Naive thymus-derived CD8-positive, alpha-beta T cell (primary cell): ENCODE results near the gene GSTK1. TPM values are rescaled to one million over a fixed set of nuclear protein-coding genes. Genes with fewer than 3 reads are reported as not detected.

ENCODE experiments used
- ATAC-seq, 2 donors: fragments of 150-1000 bp; cut with Tn5 transposase in 1 of 2; sonication (Bioruptor Pico), chemical (Tn5 transposase) in 1 of 2; 1 replicate in 1 of 2; 2 replicates in 1 of 2; pipeline ENCODE4 v1.10.0; 2021; ENCODE audit warnings: mild to moderate bottlenecking in 2 of 2, moderate library complexity in 2 of 2
- POLR2A ChIA-PET: fragments of 350-600 bp; sonication (Branson Sonifier 250); formaldehyde crosslinking; loops from one replicate; lab custom pipeline; 2021; ENCODE audit warnings: antibody characterized with exemption; lab: Charles Lee
- DNase-seq, 10 donors: peaks; one replicate each; pipeline versions ENCODE4 v3.0.0 to v3.0.0-alpha.2; 2020 to 2022
- H3K27ac Mint-ChIP-seq, 10 donors: one replicate each; pipeline ENCODE4 v1.8.0; 2020 to 2022; ENCODE audit warnings: mild to moderate bottlenecking in 10 of 10, mixed read lengths in 10 of 10, moderate library complexity in 4 of 10, inconsistent platforms in 1 of 10
- H3K27me3 Mint-ChIP-seq, 5 donors: one replicate each; pipeline ENCODE4 v1.8.0; 2021 to 2022; ENCODE audit warnings: mixed read lengths in 5 of 5
- H3K36me3 Mint-ChIP-seq, 3 donors: one replicate each; pipeline ENCODE4 v1.8.0; 2020 to 2022; ENCODE audit warnings: mixed read lengths in 3 of 3, mild to moderate bottlenecking in 2 of 3, inconsistent platforms in 1 of 3
- H3K4me1 Mint-ChIP-seq, 4 donors: one replicate each; pipeline ENCODE4 v1.8.0; 2021 to 2022; ENCODE audit warnings: mixed read lengths in 4 of 4
- H3K4me3 Mint-ChIP-seq, 10 donors: one replicate each; pipeline ENCODE4 v1.8.0; 2020 to 2022; ENCODE audit warnings: mild to moderate bottlenecking in 10 of 10, mixed read lengths in 10 of 10, moderate library complexity in 6 of 10, inconsistent platforms in 1 of 10
- H3K9me3 Mint-ChIP-seq, 9 donors: one replicate each; pipeline ENCODE4 v1.8.0; 2020 to 2022; ENCODE audit warnings: mixed read lengths in 9 of 9, mild to moderate bottlenecking in 3 of 9, inconsistent platforms in 1 of 9, moderate library complexity in 1 of 9
- polyA plus RNA-seq, 3 donors: library from polyadenylated mRNA; unstranded; fragments of 300-500 nt; fragmentation: Illumina TruSeq; gene quantifications; one replicate each; pipeline ENCODE4 v1.2.3, GENCODE V29; 2021
- total RNA-seq, 8 experiments: library from RNA in 2 of 8; stranded (reverse) in 2 of 8; gene quantifications; one replicate each; pipeline ENCODE4 v1.2.3 and lab custom pipeline; 2021 to 2026

Gene GSTK1
- total and polyA plus RNA-seq, 5 experiments from 2014 or later, result 278 to 355 (median 310) TPM

DNA sequence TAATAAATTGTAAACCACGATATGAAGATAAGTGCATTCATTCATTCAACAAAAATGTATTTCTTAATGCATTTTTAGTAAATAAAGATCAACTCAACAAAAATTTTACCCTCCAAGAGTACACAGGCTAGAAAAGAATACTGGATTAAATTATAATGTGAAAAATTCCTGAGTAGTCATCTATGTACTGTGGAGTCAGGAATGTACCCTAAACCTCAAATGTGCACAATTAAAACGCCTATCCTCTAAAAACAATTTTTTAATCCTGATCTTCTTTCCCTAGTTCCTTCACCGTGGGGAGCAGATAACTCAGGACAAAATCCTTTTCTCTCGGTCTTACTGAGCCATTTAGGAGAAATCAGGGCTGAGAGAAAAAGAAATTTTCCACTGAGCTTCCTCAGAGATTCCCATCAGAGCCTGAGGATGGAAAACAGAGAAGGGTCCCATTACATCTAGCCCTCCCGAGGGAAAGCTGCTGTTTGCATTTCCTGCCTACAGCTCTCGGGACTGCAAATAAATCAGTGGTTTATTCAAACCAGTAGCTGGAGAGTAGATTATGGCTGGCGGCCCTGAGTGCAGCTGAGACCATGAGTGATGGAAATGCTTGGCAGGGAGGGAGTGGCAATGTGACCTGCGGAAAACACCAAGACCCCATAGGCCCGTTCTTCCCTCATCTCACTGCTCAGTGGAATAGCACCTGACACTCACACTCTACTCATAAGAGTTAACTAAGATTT, 34.0 kb upstream of the GSTK1 start:
- ATAC-seq (no peak), DNase-seq (no peak)
- peaks cover 0 to 2% (median 0%) of the 10 kb centered on the region in 9 donors for H3K9me3 Mint-ChIP-seq
- H3K4me3 Mint-ChIP-seq, result no peak overlapping the region
- no peaks in the 10 kb centered on the region for H3K27me3 Mint-ChIP-seq
- H3K36me3 Mint-ChIP-seq, result peaks cover 0 to 3% (median 0%) of the 10 kb centered on the region in 3 donors
- H3K27ac Mint-ChIP-seq, result no peak overlapping the region
- POLR2A ChIA-PET, result no interaction called here
- no peaks in the 10 kb centered on the region for H3K4me1 Mint-ChIP-seq

DNA sequence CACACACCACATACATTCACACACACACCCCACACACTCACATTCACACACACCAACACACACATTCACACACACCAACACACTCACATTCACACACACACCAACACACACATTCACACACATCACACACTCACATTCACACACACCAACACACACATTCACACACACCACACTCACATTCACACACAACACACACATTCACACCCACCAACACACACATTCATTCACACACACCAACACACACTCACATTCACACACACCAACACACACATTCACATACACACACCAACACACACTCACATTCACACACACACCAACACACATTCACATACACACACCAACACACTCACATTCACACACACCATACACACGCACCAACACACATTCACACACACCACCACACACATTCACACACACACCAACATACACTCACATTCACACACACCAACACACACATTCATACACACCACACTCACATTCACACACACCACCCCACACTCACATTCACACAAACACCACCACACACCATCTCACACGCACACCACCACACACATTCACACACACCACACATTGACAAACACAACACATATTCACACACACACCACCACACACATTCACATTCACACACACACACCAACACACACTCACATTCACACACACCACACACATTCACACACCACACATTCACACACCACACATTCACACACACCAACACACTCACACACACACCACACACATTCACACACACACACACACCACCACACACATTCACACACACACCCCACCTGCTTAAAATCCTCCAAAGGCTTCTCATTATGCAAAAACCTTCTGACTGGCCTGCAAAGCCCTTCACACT, 32.4 kb upstream of the GSTK1 start:
- H3K4me3 Mint-ChIP-seq, result no peak overlapping the region
- peaks cover 0 to 7% (median under 1%) of the 10 kb centered on the region in 9 donors for H3K9me3 Mint-ChIP-seq
- peaks cover 0 to 5% (median 0%) of the 10 kb centered on the region in 5 donors for H3K27me3 Mint-ChIP-seq
- H3K4me1 Mint-ChIP-seq, result no peaks in the 10 kb centered on the region
- POLR2A ChIA-PET, result no interaction called here
- H3K36me3 Mint-ChIP-seq, result peaks cover 0 to 5% (median 4%) of the 10 kb centered on the region in 3 donors
- no peak overlapping the region for H3K27ac Mint-ChIP-seq
- no peak for ATAC-seq
- DNase-seq, result no peak

DNA sequence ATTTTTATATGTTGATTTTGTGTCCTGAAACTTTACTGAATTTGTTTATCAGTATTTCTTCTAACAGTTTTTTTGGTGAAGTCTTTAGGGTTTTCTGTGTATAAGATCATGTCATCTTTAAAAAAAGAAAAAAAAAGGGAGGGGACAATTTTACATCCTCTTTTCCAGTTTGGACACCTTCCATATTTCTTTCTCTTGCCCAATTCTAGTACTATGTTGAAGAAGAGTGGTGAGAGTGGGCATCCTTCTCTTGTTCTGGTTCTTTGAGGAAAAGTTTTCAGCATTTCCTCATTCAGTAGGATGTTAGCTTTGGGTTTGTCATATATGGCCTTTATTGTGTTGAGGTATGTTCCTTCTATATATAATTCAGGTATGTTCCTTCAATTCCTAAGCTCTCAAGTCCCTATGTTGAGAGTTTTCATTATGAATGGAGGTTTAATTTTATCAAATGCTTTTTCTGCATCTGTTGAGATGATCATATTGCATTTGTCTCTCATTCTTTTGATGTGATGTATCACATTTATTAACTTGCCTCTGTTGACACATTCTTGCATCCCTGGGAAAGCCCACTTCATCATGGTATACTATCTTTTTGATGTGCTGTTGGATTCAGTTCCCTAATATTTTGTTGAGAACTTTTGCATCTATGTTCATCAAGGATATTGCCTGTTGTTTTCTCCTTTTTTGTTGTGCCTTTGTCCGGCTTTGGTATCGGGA, 29.3 kb upstream of the GSTK1 start:
- POLR2A ChIA-PET, result no interaction called here
- no peak overlapping the region for H3K27ac Mint-ChIP-seq
- no peaks in the 10 kb centered on the region for H3K4me1 Mint-ChIP-seq
- peaks cover 0 to 11% (median 2%) of the 10 kb centered on the region in 5 donors for H3K27me3 Mint-ChIP-seq
- no peak overlapping the region for H3K4me3 Mint-ChIP-seq
- DNase-seq (no peak), ATAC-seq (no peak)
- H3K9me3 Mint-ChIP-seq, result peaks cover 9 to 23% (median 18%) of the 10 kb centered on the region in 9 donors
- H3K36me3 Mint-ChIP-seq, result peaks cover 0 to 19% (median 17%) of the 10 kb centered on the region in 3 donors

DNA sequence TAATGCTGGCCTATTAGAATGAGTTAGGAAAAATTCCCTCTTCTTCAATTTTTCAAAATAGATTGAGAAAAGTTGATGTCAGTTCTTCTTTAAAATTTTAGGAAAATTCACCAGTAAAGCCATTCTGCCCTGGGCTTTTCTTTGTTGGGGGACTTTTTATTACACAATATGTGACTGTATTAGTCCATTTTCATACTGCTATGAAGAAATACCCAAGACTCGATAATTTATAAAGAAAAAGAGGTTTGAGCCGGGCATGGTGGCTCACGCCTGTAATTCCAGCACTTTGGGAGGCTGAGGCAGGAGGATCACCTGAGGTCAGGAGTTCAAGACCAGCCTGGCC, 28.7 kb upstream of the GSTK1 start:
- H3K27me3 Mint-ChIP-seq, result peaks cover 0 to 11% (median 2%) of the 10 kb centered on the region in 5 donors
- H3K27ac Mint-ChIP-seq, result no peak overlapping the region
- H3K9me3 Mint-ChIP-seq, result peaks cover 9 to 23% (median 18%) of the 10 kb centered on the region in 9 donors
- no peak for ATAC-seq
- H3K36me3 Mint-ChIP-seq, result peaks cover 0 to 19% (median 17%) of the 10 kb centered on the region in 3 donors
- POLR2A ChIA-PET, result no interaction called here
- H3K4me3 Mint-ChIP-seq, result no peak overlapping the region
- H3K4me1 Mint-ChIP-seq, result no peaks in the 10 kb centered on the region
- DNase-seq, result no peak

DNA sequence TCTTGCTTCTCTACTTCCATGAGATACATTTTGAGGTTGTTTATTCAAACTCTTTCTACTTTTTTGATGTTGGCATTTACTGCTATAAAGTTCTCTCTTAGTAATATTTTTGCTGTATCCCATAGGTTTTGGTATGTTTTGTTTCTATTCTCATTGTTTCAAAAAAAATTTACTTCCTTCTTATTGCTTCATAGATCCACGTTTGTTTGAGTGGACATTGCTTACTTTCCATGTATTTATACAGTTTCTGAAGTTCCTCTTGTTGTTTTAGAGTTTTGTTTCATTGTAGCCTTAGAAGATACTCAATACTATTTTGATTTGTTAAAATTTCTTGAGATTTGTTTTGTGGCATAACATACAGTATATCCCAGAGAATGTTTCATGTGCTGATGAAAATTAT, 27.7 kb upstream of the GSTK1 start:
- POLR2A ChIA-PET, result no interaction called here

DNA sequence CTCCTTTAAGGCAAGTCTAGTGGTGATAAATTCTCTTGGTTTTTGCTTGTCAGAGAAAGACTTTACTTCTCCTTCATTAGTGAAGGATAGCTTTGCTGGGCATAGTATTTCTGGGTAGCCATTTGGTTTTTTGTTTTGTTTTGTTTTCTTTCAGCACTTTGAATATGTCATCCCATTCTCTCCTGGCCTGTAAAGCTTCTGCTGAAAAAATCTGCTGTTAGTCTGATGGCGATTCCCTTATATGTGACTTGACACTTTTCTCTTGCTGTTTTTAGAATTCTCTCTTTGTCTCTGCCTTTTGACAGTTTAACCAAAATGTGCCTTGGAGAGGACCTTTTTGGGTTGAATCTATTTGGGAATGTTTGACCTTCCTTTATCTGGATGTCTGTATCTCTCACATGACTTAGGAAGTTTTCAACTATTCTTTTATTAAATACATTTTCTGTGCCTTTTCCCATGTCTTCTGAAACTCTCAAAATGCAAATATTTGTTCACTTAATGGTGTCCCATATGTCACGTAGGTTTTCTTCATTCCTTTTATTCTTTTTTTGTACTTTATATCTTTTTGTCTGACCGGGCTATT, 26.7 kb upstream of the GSTK1 start:
- POLR2A ChIA-PET, result no interaction called here

More for the DNA sequence above, 27.7 kb upstream of the GSTK1 start:
- H3K9me3 Mint-ChIP-seq, result peaks cover 9 to 23% (median 18%) of the 10 kb centered on the region in 9 donors
- no peak for ATAC-seq
- H3K36me3 Mint-ChIP-seq, result peaks cover 0 to 19% (median 17%) of the 10 kb centered on the region in 3 donors
- H3K4me1 Mint-ChIP-seq, result peaks cover under 1 to 2% (median 2%) of the 10 kb centered on the region in 4 donors
- no peak overlapping the region for H3K4me3 Mint-ChIP-seq
- no peak overlapping the region for H3K27ac Mint-ChIP-seq
- no peak for DNase-seq
- H3K27me3 Mint-ChIP-seq, result peaks cover 0 to 11% (median 2%) of the 10 kb centered on the region in 5 donors

DNA sequence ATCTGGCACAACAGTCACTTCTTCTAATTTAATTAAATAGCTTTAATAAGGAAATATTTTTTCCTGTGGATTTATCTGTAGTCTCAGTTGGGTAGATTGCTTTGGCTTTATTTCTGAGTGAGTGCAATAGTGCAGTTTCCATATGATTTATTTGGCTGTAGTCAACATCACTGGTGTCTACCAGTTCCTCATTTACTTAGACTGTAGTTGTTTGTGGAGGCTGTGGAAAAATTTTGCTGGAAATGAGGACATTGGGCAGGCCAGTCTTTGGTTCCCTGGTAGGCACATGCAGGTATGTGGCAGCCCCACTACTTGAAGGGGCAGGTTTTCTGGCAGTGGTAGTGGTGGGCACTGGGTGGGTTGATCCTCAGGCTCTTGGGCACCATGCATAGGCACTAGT, 25.9 kb upstream of the GSTK1 start:
- Mint-ChIP-seq H3K36me3 (peaks cover 0 to 19% (median 17%) of the 10 kb centered on the region in 3 donors), H3K27me3 (peaks cover 0 to 11% (median 2%) of the 10 kb centered on the region in 5 donors), H3K4me1 (peaks cover 3 to 10% (median 6%) of the 10 kb centered on the region in 4 donors), H3K9me3 (peaks cover 9 to 23% (median 18%) of the 10 kb centered on the region in 9 donors), H3K27ac (peak overlapping the region in 1 of 10 donors; percentile 20), H3K4me3 (no peak overlapping the region)
- ATAC-seq (no peak), DNase-seq (no peak)
- POLR2A ChIA-PET, result no interaction called here

More for the DNA sequence above, 26.7 kb upstream of the GSTK1 start:
- DNase-seq (no peak), ATAC-seq (no peak)
- Mint-ChIP-seq H3K9me3 (peaks cover 9 to 23% (median 18%) of the 10 kb centered on the region in 9 donors), H3K27me3 (peaks cover 0 to 11% (median 2%) of the 10 kb centered on the region in 5 donors), H3K27ac (no peak overlapping the region), H3K36me3 (peaks cover 0 to 19% (median 17%) of the 10 kb centered on the region in 3 donors), H3K4me3 (no peak overlapping the region), H3K4me1 (peaks cover 3 to 10% (median 6%) of the 10 kb centered on the region in 4 donors)

DNA sequence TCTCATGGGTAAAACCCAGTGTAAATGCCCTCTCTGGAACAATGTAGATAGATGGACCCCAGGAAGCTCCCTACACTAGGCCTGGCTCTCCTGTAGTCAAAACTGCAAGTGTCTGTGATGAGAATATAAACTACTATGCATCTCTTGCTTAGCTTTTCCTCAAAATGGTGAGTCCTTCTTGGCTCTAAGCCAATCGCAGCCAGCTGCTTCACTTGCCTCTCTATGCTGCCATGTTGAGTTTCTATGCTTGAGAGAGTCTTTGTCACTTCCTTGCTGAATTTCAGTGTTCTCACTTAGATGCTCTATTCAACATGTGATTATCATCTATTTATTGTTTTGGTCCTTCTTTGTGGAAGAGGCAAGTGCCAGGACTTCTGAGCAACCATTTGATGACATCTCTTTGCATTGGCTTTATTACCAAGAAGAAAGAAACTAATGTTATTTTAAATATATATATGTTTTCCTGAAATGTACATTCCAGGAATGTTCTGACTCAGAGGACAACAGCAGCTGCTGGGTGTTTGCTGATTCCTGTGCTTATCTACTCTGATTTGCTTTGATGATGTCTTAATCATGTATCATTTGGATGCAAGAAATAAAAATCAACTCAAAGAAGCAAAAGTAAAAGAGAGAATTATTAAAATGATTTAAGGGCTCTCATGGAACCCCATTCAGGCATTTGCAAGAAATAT, 24.8 kb upstream of the GSTK1 start:
- H3K4me3 Mint-ChIP-seq, result no peak overlapping the region
- ATAC-seq, result no peak
- no peak overlapping the region for H3K27ac Mint-ChIP-seq
- DNase-seq, result no peak
- POLR2A ChIA-PET, result no interaction called here
- H3K9me3 Mint-ChIP-seq, result peaks cover 9 to 23% (median 18%) of the 10 kb centered on the region in 9 donors
- peaks cover 3 to 16% (median 6%) of the 10 kb centered on the region in 4 donors for H3K4me1 Mint-ChIP-seq
- H3K36me3 Mint-ChIP-seq, result peaks cover 0 to 19% (median 15%) of the 10 kb centered on the region in 3 donors
- H3K27me3 Mint-ChIP-seq, result peaks cover 0 to 11% (median 2%) of the 10 kb centered on the region in 5 donors

DNA sequence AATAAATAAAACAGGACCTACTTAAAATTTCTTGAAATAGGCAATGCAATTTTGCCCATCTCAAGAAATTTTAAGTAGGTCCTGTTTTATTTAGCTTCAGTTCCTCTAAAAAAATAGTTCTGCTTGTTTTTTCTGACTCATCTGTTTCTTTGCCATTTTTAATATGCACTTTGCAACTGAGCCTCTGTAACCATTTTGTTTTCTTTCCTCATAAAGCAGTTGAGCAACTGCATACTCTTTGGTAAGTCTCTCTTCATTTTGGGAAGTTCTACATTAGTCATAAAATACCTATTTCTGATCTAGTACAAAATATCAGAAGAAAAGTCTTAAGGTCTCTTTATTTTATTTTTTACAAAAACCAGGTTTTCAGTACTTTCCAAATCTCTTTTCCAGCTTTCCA, 23.4 kb upstream of the GSTK1 start:
- peaks cover 0 to 11% (median 2%) of the 10 kb centered on the region in 5 donors for H3K27me3 Mint-ChIP-seq
- POLR2A ChIA-PET, result interaction anchor here (0.6 to 2.4 kb wide), 11 partner anchors 10 to 168 kb away, joined by 3 to 15 read pairs (median 7); partner anchors contain the start of genes CASP2, GSTK1 and ZYX
- H3K4me1 Mint-ChIP-seq, result peaks cover 8 to 28% (median 18%) of the 10 kb centered on the region in 4 donors
- no peak for ATAC-seq
- H3K9me3 Mint-ChIP-seq, result peaks cover 9 to 22% (median 18%) of the 10 kb centered on the region in 9 donors
- peaks cover 0 to 19% (median 15%) of the 10 kb centered on the region in 3 donors for H3K36me3 Mint-ChIP-seq
- DNase-seq, result no peak
- H3K27ac Mint-ChIP-seq, result no peak overlapping the region
- H3K4me3 Mint-ChIP-seq, result no peak overlapping the region

DNA sequence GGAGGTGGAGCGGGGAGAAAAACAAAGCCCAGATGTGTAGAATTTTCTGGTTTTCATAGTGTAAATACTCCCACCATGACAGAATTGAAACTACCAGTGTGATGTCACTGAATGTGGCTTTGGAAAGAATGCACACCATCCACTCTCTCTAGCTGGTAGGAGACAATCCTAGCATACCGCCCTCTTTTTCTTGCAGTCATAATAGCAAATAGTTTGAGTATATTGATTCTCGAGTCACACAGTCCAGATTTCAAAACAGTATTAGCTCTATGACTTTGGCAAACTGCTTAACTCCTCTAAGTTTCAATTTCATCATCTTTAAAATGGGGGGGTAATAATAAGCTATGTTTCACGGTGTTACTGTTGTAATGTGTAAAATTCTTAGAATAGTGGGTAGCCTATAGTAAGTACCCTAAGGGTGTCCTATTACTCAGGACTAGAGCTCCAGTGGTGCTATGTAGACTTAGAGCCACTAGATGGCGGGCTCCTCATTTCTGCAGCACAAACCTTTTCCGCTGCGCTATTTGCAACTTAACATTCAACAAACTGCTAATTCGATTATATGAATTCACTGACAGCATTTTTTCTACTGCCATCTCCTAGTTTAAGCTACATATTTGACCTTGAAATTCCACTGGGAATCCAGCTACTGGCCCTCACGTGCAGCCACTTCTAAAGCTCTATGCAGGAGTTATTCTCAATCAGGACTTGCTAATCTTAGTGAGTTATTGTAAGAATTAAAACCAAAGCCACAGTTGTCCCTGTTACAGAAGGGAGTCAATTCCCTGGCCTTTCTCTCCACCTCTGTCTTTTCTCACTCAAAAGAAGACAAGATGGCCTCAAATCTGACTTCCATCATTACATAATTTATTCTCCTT, 22.7 kb upstream of the GSTK1 start:
- DNase-seq (peak; percentile 25 to 84 (median 73)), ATAC-seq (peak; percentile 96 to 97)
- peaks cover 0 to 17% (median 15%) of the 10 kb centered on the region in 3 donors for H3K36me3 Mint-ChIP-seq
- POLR2A ChIA-PET, result interaction anchor here (0.5 to 2.4 kb wide), 16 partner anchors 9 to 185 kb away, joined by 3 to 15 read pairs (median 5); partner anchors contain the start of genes CASP2, GSTK1 and ZYX
- peak overlapping the region in 2 of 10 donors; percentile 14 to 24 for H3K4me3 Mint-ChIP-seq
- H3K27ac Mint-ChIP-seq, result peak overlapping the region in 3 of 10 donors; percentile 46 to 66 (median 49)
- H3K27me3 Mint-ChIP-seq, result peaks cover 0 to 7% (median 2%) of the 10 kb centered on the region in 5 donors
- peaks cover 13 to 35% (median 24%) of the 10 kb centered on the region in 4 donors for H3K4me1 Mint-ChIP-seq
- H3K9me3 Mint-ChIP-seq, result peaks cover 9 to 21% (median 16%) of the 10 kb centered on the region in 9 donors
